ENCODE measurements around the gene WAC.

GRCh38 chr10:28616514-28616913, 83.6 kb downstream of the WAC start:
- no peak for TF ChIP-seq EP300 (IDR thresholded peaks at IDR 0.05)
- no peak for TF ChIP-seq CTCF (IDR thresholded peaks at IDR 0.05)
